H1 (cell line): ENCODE measurements around the gene DISC1. TPM values are rescaled to one million over a fixed set of nuclear protein-coding genes. Genes with fewer than 3 reads are reported as not detected.

Source experiments
- CTCF ChIA-PET: fragments of 300-600 bp; sonication (Branson Sonifier 250); formaldehyde crosslinking; loops from one replicate; lab custom pipeline; 2021; ENCODE audit not compliant: partially characterized antibody; lab: Charles Lee
- POLR2A ChIA-PET: fragments of 300-600 bp; sonication (Branson Sonifier 250); formaldehyde crosslinking; loops from one replicate; lab custom pipeline; 2021; ENCODE audit warnings: inconsistent platforms; ENCODE audit not compliant: partially characterized antibody; lab: Charles Lee
- DNase-seq, 2 experiments: peaks; one replicate each; pipeline versions ENCODE4 v3.0.0 to v3.0.0-alpha.2; 2010 to 2022; ENCODE audit warnings: low spot score in 2 of 2, low read depth in 1 of 2, mixed read lengths in 1 of 2
- FAIRE-seq: peaks from 2 replicates; lab custom pipeline; 2011; peaks lifted over from hg19 to GRCh38; lab: Jason Lieb, UNC
- H2AFZ ChIP-seq: 2 replicates; pipeline ENCODE4 v1.8.1; 2012; ENCODE audit warnings: low read length, inconsistent platforms
- H2AK5ac ChIP-seq: 2 replicates; pipeline ENCODE4 v1.6.1; 2013; ENCODE audit warnings: low read depth, low read length
- H2BK120ac ChIP-seq: replicated peaks from 2 replicates; pipeline ENCODE3; 2013; ENCODE audit warnings: low read depth, low read length, inconsistent platforms
- H2BK12ac ChIP-seq: 2 replicates; pipeline ENCODE4 v1.6.1; 2013; ENCODE audit warnings: low read depth, low read length
- H2BK15ac ChIP-seq: 2 replicates; pipeline ENCODE4 v1.6.1; 2013; ENCODE audit warnings: low read length
- H2BK20ac ChIP-seq: 2 replicates; pipeline ENCODE4 v1.6.1; 2013; ENCODE audit warnings: low read length
- H2BK5ac ChIP-seq: 2 replicates; pipeline ENCODE4 v1.6.1; 2013; ENCODE audit warnings: low read depth, low read length
- H3K14ac ChIP-seq: 2 replicates; pipeline ENCODE4 v1.6.1; 2013; ENCODE audit warnings: inconsistent platforms; ENCODE audit not compliant: insufficient read length
- H3K18ac ChIP-seq: 2 replicates; pipeline ENCODE4 v1.6.1; 2013; ENCODE audit warnings: low read length; ENCODE audit errors: extremely low read depth
- H3K23ac ChIP-seq: 2 replicates; pipeline ENCODE4 v1.6.1; 2013; ENCODE audit warnings: inconsistent platforms; ENCODE audit not compliant: insufficient read length
- H3K23me2 ChIP-seq: 2 replicates; pipeline ENCODE4 v1.6.1; 2013; ENCODE audit warnings: low read depth, low read length
- H3K27ac ChIP-seq: 2 replicates; pipeline ENCODE4 v1.6.1; 2011; ENCODE audit warnings: low read depth, low read length, inconsistent platforms
- H3K27me3 ChIP-seq, 4 experiments: replicated peaks in 1 of 4; 1 replicate in 1 of 4; 2 replicates in 3 of 4; pipeline versions ENCODE4 v1.6.1 to v1.8.1; 2011 to 2013; ENCODE audit warnings: low read length in 3 of 4, mild to moderate bottlenecking in 3 of 4, inconsistent platforms in 2 of 4, mixed read lengths in 2 of 4, moderate library complexity in 1 of 4; ENCODE audit not compliant: control insufficient read depth in 3 of 4, insufficient read depth in 3 of 4; ENCODE audit errors: extremely low read depth in 1 of 4
- H3K36me3 ChIP-seq, 4 experiments: 2 replicates each; pipeline versions ENCODE4 v1.6.1 to v1.8.1; 2011 to 2013; ENCODE audit warnings: mild to moderate bottlenecking in 4 of 4, low read length in 3 of 4, moderate library complexity in 2 of 4, control low read depth in 1 of 4, inconsistent platforms in 1 of 4; ENCODE audit not compliant: insufficient read depth in 4 of 4, control insufficient read depth in 2 of 4
- H3K4ac ChIP-seq: replicated peaks from 2 replicates; pipeline ENCODE3; 2013; ENCODE audit warnings: low read length, low read depth, mixed read lengths, inconsistent platforms; ENCODE audit not compliant: insufficient read length
- H3K4me1 ChIP-seq, 4 experiments: replicated peaks in 1 of 4; 1 replicate in 1 of 4; 2 replicates in 3 of 4; pipeline versions ENCODE4 v1.6.1 to v1.8.1; 2011 to 2013; ENCODE audit warnings: low read length in 3 of 4, inconsistent platforms in 2 of 4, mixed read lengths in 1 of 4; ENCODE audit not compliant: insufficient read depth in 4 of 4, control insufficient read depth in 3 of 4
- H3K4me2 ChIP-seq, 2 experiments: 2 replicates each; pipeline versions ENCODE4 v1.6.1 to v1.8.1; 2011 to 2013; ENCODE audit warnings: low read depth in 2 of 2, low read length in 2 of 2, control low read depth in 1 of 2, inconsistent platforms in 1 of 2, mild to moderate bottlenecking in 1 of 2; ENCODE audit not compliant: insufficient read depth in 1 of 2
- H3K4me3 ChIP-seq, 4 experiments: fragments of 200-600, 300-600 bp in 1 of 4; sonication (generic), shearing (Covaris generic), sonication (Bioruptor Twin) in 1 of 4; 2 replicates each; pipeline versions ENCODE4 v1.5.1 to v1.8.1; 2011 to 2016; ENCODE audit warnings: low read length in 4 of 4, low read depth in 3 of 4, control low read depth in 2 of 4, inconsistent platforms in 2 of 4, mild to moderate bottlenecking in 2 of 4, mixed read lengths in 1 of 4, moderate library complexity in 1 of 4; ENCODE audit not compliant: insufficient read depth in 2 of 4; ENCODE audit errors: extremely low read depth in 1 of 4
- H3K56ac ChIP-seq: replicated peaks from 2 replicates; pipeline ENCODE3; 2013; ENCODE audit warnings: low read depth, mild to moderate bottlenecking, mixed read lengths, low read length, inconsistent platforms; ENCODE audit not compliant: insufficient read length
- H3K79me1 ChIP-seq: 2 replicates; pipeline ENCODE4 v1.6.1; 2013; ENCODE audit warnings: low read depth, low read length, control low read depth
- H3K79me2 ChIP-seq, 2 experiments: 2 replicates each; pipeline versions ENCODE4 v1.6.1 to v1.8.1; 2012 to 2013; ENCODE audit warnings: low read length in 2 of 2, mild to moderate bottlenecking in 2 of 2, inconsistent platforms in 1 of 2; ENCODE audit not compliant: insufficient read depth in 2 of 2, control insufficient read depth in 1 of 2
- H3K9ac ChIP-seq, 4 experiments: replicated peaks in 1 of 4; 1 replicate in 1 of 4; 2 replicates in 3 of 4; pipeline versions ENCODE4 v1.6.1 to v1.8.1; 2011 to 2013; ENCODE audit warnings: low read depth in 3 of 4, low read length in 3 of 4, control low read depth in 2 of 4, mild to moderate bottlenecking in 2 of 4, moderate library complexity in 2 of 4, inconsistent platforms in 1 of 4; ENCODE audit errors: extremely low read depth in 1 of 4
- H3K9me3 ChIP-seq, 2 experiments: 2 replicates each; pipeline versions ENCODE4 v1.6.1 to v1.8.1; 2012 to 2013; ENCODE audit warnings: mild to moderate bottlenecking in 2 of 2, moderate library complexity in 2 of 2, control low read depth in 1 of 2, inconsistent platforms in 1 of 2, low read depth in 1 of 2, low read length in 1 of 2, mixed read lengths in 1 of 2; ENCODE audit not compliant: insufficient read depth in 2 of 2
- H4K20me1 ChIP-seq, 2 experiments: replicated peaks in 1 of 2; 2 replicates each; pipeline versions ENCODE3 to v1.8.1; 2011 to 2013; ENCODE audit warnings: inconsistent platforms in 2 of 2, low read length in 2 of 2, mild to moderate bottlenecking in 1 of 2; ENCODE audit not compliant: insufficient read depth in 2 of 2, control insufficient read depth in 1 of 2
- H4K5ac ChIP-seq: 2 replicates; pipeline ENCODE4 v1.6.1; 2013; ENCODE audit warnings: low read length, low read depth, mixed read lengths, inconsistent platforms; ENCODE audit not compliant: insufficient read length
- H4K8ac ChIP-seq: 2 replicates; pipeline ENCODE4 v1.8.0; 2013; ENCODE audit warnings: mild to moderate bottlenecking, moderate library complexity, low read length, inconsistent platforms; ENCODE audit not compliant: insufficient read depth; ENCODE audit errors: extremely low read depth
- H4K91ac ChIP-seq: replicated peaks from 2 replicates; pipeline ENCODE3; 2013; ENCODE audit warnings: low read length, mixed read lengths, inconsistent platforms; ENCODE audit not compliant: insufficient read length
- ASH2L ChIP-seq: fragments of 200-600, 300-600 bp; sonication (generic); IDR thresholded peaks from one replicate; pipeline ENCODE4 v1.7.1; 2017; ENCODE audit warnings: low read length
- CHD2 ChIP-seq: IDR thresholded peaks from 2 replicates; pipeline ENCODE4 v1.6.1; 2012; ENCODE audit warnings: low read length, improper control_type of control experiment
- E2F6 ChIP-seq: IDR thresholded peaks from 2 replicates; pipeline ENCODE4 v1.6.1; 2012; ENCODE audit warnings: inconsistent platforms
- EGR1 ChIP-seq: IDR thresholded peaks from 2 replicates; pipeline ENCODE4 v1.6.1; 2011; ENCODE audit warnings: low read depth, low read length, borderline replicate concordance
- GTF2F1 ChIP-seq: IDR thresholded peaks from 2 replicates; pipeline ENCODE4 v1.6.1; 2012; ENCODE audit warnings: low read depth, low read length, improper control_type of control experiment, borderline replicate concordance
- MAX ChIP-seq: IDR thresholded peaks from 2 replicates; pipeline ENCODE4 v1.6.1; 2012; ENCODE audit warnings: inconsistent platforms
- RAD21 ChIP-seq, 2 experiments: IDR thresholded peaks in 1 of 2; conservative IDR thresholded peaks in 1 of 2; 2 replicates each; pipeline ENCODE4 v1.6.1; 2011; ENCODE audit warnings: low read depth in 2 of 2, low read length in 2 of 2, improper control_type of control experiment in 1 of 2, inconsistent platforms in 1 of 2, mild to moderate bottlenecking in 1 of 2, moderate library complexity in 1 of 2
- SP1 ChIP-seq: IDR thresholded peaks from 2 replicates; pipeline ENCODE4 v1.6.1; 2011; ENCODE audit warnings: low read depth, low read length
- SUZ12 ChIP-seq: fragments of 200-600 bp; sonication (generic); IDR thresholded peaks from 2 replicates; pipeline ENCODE4 v1.6.1; 2012; ENCODE audit warnings: mild to moderate bottlenecking, inconsistent platforms, low read length, moderate library complexity, mixed read lengths
- TAF7 ChIP-seq: optimal IDR thresholded peaks from 2 replicates; pipeline ENCODE3; 2011; ENCODE audit warnings: low read depth, mild to moderate bottlenecking, inconsistent platforms, low read length, moderate library complexity, borderline replicate concordance
- WGBS, 2 experiments: shearing (Covaris generic) in 1 of 2; methylation state at CpG; one replicate each; pipeline versions ENCODE4 v1.1.6 to v1.1.7; 2013 to 2015; ENCODE audit warnings: low lambda C conversion rate in 2 of 2, mixed read lengths in 2 of 2, inconsistent platforms in 1 of 2, low coverage in 1 of 2, missing lambda C conversion rate in 1 of 2; ENCODE audit not compliant: insufficient replicate concordance in 2 of 2, insufficient coverage in 1 of 2, insufficient read length in 1 of 2; ENCODE audit errors: extremely low coverage in 1 of 2, missing lambda C conversion rate in 1 of 2; 5-methylcytosine and 5-hydroxymethylcytosine counted together
- polyA plus RNA-seq, 7 experiments: library from polyadenylated mRNA; depleted of rRNA in 3 of 7; stranded (reverse) in 5 of 7; unstranded in 2 of 7; fragments of >200 nt in 5 of 7; fragments of 200-250 nt in 2 of 7; gene quantifications; 1 replicate in 5 of 7; 2 replicates in 1 of 7; 4 replicates in 1 of 7; pipeline versions ENCODE4 v1.2.1 to v1.2.3, GENCODE V29; 2011 to 2013; ENCODE audit warnings: missing spikeins in 2 of 7, mixed read lengths in 2 of 7
- total RNA-seq: library from RNA; stranded (reverse); fragmentation: NEBNext Ultra II Directional; extraction: Animal tissue kit (Norgen Biotek cat#: 25700); gene quantifications from 2 replicates; pipeline ENCODE4 v1.2.1, GENCODE V29; 2021

DISC1 gene
- total and polyA plus RNA-seq, 2 of the 8 experiments (the other 6 are each of a cell fraction or from before 2014, with no cell fraction given): 1.1 to 3.5 TPM

GRCh38 chr1:231800108-231800507 lies 173.5 kb downstream of the DISC1 start:
- no peaks in the 10 kb centered on the region for H3K36me3 ChIP-seq
- no peak overlapping the region for H3K4ac ChIP-seq
- DNase-seq (no peak), FAIRE-seq (no peak)
- WGBS, 2 experiments: 89% methylated on average over 5 of the region's 5 CpGs; no CpG with 5 or more reads in 1 of the 2 experiments
- H3K18ac ChIP-seq: no peak overlapping the region
- H3K14ac ChIP-seq: no peak overlapping the region
- POLR2A ChIA-PET: no interaction called here
- no peaks in the 10 kb centered on the region for H3K9me3 ChIP-seq
- H3K79me1 ChIP-seq: no peaks in the 10 kb centered on the region
- no peak overlapping the region for H2BK5ac ChIP-seq
- H3K23ac ChIP-seq: no peak overlapping the region
- H3K27ac ChIP-seq: no peak overlapping the region
- CTCF ChIA-PET: interaction anchor here (0.8 to 1.3 kb wide), 3 partner anchors 11 to 139 kb away, joined by 3 to 7 read pairs (median 3); no protein-coding TSS in a partner anchor
- H2BK20ac ChIP-seq: no peak overlapping the region
- no peak overlapping the region for H4K5ac ChIP-seq
- no peaks in the 10 kb centered on the region for H4K20me1 ChIP-seq
- H3K23me2 ChIP-seq: no peaks in the 10 kb centered on the region
- no peak overlapping the region for H4K91ac ChIP-seq
- no peak overlapping the region for H2AK5ac ChIP-seq
- no peak overlapping the region for H2AFZ ChIP-seq
- H3K79me2 ChIP-seq: no peaks in the 10 kb centered on the region
- H2BK15ac ChIP-seq: no peak overlapping the region
- no peak overlapping the region for H3K4me3 ChIP-seq
- H3K27me3 ChIP-seq: no peaks in the 10 kb centered on the region
- no peak overlapping the region for H3K56ac ChIP-seq
- H2BK120ac ChIP-seq: no peak overlapping the region
- no peak overlapping the region for H3K9ac ChIP-seq
- no peak overlapping the region for H3K4me2 ChIP-seq
- no peak overlapping the region for H4K8ac ChIP-seq
- H3K4me1 ChIP-seq: no peaks in the 10 kb centered on the region
- H2BK12ac ChIP-seq: no peak overlapping the region
- TF ChIP-seq CHD2: no peak
- no peak for TF ChIP-seq GTF2F1
- TF ChIP-seq ASH2L: no peak
- no peak for TF ChIP-seq TAF7
- no peak for TF ChIP-seq E2F6
- TF ChIP-seq SP1: no peak
- TF ChIP-seq EGR1: no peak
- no peak for TF ChIP-seq MAX
- TF ChIP-seq RAD21 (IDR thresholded peaks at IDR 0.05 in 1 of 2, conservative IDR thresholded peaks at IDR 0.05 in 1 of 2; ENCODE audit: low read depth in 2 of 2, low read length in 2 of 2): no peak
- no peak for TF ChIP-seq SUZ12
